Nasal cavity respiratory epithelium epithelial cell of viscerocranial mucosa (primary cell): ENCODE results near the gene SPX. TPM values are rescaled to one million over a fixed set of nuclear protein-coding genes. Genes with fewer than 3 reads are reported as not detected.

Source experiments
- total RNA-seq: library from RNA; depleted of rRNA; stranded (reverse); fragments of >200 nt; gene quantifications from 2 replicates; pipeline ENCODE4 v1.2.3, GENCODE V29; 2014

The SPX gene, protein sequence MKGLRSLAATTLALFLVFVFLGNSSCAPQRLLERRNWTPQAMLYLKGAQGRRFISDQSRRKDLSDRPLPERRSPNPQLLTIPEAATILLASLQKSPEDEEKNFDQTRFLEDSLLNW
- 0.21 and 0.68 TPM in 2 replicates for total RNA-seq

DNA sequence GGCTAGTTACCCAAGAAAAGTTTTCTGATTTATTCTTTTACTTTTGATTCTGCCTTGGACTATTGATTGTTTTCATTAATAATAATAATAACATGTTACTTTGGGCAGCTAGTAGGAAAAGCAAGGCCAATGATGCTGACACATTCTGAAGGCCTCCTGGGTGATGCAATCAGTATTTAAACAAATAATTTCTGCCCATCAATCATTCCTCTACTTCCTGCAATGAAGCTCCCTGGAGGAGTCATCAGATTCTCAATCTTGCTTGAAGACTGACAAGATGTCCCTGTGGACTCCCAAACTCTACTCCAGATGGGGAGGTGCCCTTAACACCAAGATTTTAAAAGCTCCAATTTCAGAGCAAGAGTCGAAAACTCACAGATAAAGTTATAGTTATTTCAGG lies at the start of gene SPX:
Gene SPX (plus strand): TSS at position 244 of the 400 bp plus-strand sequence. CDS start 177 bp downstream, outside the sequence.

DNA sequence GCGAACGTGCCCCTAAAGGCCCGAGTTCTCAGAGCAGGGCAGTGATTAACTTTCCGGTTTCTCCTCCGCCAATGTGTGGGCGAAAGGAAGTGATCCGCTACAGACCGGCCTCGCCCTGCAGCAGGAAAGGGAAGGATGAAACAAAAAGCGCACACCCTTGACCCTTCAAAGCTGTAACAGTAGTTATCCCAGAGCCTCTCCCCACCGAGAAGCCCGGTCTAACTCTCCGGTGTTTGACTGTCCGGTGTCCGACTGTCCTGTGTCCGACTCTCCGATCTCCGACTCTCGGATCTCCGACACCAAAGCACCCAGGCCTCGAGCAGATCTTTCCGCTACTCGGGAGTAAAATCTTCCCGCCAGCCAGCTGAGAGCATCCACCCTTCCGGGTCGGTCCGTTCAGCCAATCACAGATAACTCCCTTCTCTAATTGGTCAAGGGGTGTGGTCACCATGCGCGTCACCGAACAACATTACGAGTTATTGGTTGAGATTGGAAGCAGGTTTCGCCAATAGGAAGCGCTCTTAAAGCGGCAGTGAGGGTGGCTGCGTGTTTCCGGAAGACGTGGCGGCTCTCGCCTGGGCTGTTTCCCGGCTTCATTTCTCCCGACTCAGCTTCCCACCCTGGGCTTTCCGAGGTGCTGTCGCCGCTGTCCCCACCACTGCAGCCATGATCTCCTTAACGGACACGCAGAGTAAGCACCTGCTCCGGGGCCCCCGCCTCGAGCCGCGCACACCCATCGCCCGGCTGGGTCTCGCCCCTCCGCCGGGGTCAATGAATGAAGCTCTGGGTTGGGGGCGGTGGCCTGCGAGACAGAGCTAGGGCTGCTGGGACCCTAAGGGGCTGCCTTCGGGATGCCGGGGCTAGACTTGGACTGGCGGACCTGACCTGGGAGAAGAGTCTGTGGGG lies 24.6 kb upstream of the SPX start, which contains the start of the genes GOLT1B and RECQL:
Gene GOLT1B (plus strand): TSS at position 532 of the 906 bp plus-strand sequence. CDS start 135 bp downstream, at position 667.
Gene RECQL (minus strand): TSS at position 378 of the 906 bp plus-strand sequence. CDS start 2,065 bp downstream, outside the sequence.

Other genes starting within 250 kb of the SPX start
- gene SLCO1A2, start 191.4 kb upstream of the SPX start, total RNA-seq, result not detected in 2 replicates
- gene IAPP, start 153.4 kb upstream of the SPX start, total RNA-seq, result not detected in 2 replicates
- gene PYROXD1, start 88.6 kb upstream of the SPX start, total RNA-seq, result 31.1 and 35.7 TPM in 2 replicates
- 37.9 and 52.5 TPM in 2 replicates for gene RECQL, start 24.7 kb upstream of the SPX start, total RNA-seq
- gene GOLT1B, start 24.5 kb upstream of the SPX start, total RNA-seq, result 46.9 and 72.5 TPM in 2 replicates
- gene GYS2, start 78.6 kb downstream of the SPX start, total RNA-seq, result not detected in 2 replicates
- 574 and 582 TPM in 2 replicates for gene LDHB, start 131.5 kb downstream of the SPX start, total RNA-seq
- gene KCNJ8, start 248.4 kb downstream of the SPX start, total RNA-seq, result not detected in 2 replicates